Activated CD4-positive, alpha-beta T cell treated with anti-CD3 and anti-CD28 coated beads for 1 hour (primary cell): ENCODE measurements around the gene OPALIN.

ENCODE experiments used
- DNase-seq: peaks from one replicate; pipeline ENCODE4 v3.0.0-alpha.2; 2020

Gene OPALIN, protein sequence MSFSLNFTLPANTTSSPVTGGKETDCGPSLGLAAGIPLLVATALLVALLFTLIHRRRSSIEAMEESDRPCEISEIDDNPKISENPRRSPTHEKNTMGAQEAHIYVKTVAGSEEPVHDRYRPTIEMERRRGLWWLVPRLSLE

DNA sequence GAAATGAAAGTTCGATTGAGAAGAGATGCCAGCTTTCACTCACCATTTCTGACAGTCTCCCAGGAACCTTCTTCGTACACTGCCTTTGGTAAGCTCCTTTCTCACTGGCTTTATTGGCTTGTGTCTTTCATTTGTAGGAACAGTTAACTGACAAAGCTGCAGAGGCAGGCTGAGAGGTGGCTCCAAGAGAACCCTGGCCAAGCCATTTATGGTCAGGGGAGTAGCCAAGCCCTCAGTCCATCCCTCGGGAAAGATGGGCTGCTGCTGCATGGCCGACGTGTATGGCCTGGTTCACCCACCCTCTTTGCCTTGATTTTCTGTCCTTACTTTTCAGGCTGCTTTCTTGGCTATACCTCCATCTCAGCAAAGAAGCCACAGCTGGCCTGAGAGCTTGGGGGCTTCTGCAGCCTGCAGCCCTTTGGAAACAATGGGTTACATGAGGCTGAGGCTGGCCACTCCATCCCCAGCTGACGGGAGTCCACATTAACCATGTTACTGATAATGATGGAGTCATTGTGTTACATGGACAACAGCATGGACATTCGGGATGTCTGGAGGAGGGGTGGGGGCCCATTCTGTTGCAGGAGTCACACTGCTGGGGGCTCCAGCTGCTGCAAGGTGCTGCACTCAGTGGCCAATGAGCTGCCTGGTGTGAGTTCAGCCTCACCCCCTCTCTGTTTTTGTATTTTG, at the start of gene OPALIN:
Gene OPALIN (minus strand): TSS at position 152 of the 690 bp plus-strand sequence. CDS start 106 bp downstream, at position 46.
- no peak for DNase-seq

DNA sequence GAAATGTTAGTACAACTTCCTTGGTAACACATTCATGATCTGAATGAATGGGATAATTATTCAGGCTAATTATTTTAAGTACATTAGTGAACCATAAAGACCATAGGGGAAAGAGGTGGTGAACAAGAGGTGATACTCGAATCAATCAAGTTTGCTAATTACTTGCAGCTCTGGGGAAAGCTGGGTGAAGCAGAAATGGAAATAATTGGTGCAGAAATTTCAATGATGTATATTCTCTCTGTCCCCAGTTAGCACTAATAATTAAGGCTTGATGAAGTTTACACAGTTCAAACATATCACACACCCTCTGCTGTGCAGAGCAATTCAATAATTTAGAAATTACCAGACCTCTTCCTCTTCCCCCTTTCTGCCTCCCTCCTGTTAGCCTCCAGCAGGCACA, 49.4 kb upstream of the OPALIN start:
- DNase-seq, result no peak

DNA sequence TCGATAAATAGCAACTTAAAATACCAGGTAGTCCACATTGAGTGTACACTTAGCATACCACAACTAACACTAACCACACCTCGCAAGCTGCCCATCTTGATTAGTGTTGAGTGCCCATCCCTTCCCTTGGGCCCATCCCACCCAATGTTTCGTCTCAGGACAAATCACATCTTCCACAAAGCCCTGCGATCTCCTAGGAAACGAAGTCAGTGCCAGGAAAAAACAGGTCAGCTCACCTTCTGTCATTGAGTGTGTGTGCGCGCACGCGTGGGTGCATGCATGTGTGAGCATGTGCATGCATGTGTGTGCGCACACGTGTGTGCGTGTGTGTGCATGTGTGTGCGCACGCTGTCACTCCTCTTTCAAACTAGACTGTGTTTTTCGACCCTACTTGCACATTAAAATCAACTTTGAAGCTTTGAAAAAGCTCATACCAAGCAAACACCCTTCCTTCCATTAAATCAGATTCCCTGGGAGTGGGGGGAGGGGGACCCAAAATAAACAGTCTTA, 48.8 kb upstream of the OPALIN start:
- DNase-seq, result no peak

DNA sequence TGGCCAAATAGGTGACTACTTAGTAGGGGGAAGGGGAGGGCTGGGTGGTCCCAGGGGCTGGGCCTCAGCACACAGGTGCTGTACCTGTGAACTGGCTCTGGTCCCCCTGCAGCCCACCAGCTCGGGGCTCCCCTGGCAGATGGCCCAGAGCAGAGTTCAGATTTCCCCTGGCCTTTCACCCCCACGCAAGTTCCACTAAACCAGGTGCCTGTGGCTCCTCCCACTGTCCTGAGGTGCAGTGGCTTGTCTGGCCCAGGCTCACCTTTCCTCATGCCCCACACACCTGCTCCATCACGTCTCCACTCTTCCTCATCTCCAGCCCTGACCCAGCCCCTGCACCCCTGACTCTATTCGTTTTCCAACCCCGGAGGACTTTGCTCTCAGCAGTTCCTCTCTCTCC, 47.3 kb upstream of the OPALIN start:
- DNase-seq, result no peak

DNA sequence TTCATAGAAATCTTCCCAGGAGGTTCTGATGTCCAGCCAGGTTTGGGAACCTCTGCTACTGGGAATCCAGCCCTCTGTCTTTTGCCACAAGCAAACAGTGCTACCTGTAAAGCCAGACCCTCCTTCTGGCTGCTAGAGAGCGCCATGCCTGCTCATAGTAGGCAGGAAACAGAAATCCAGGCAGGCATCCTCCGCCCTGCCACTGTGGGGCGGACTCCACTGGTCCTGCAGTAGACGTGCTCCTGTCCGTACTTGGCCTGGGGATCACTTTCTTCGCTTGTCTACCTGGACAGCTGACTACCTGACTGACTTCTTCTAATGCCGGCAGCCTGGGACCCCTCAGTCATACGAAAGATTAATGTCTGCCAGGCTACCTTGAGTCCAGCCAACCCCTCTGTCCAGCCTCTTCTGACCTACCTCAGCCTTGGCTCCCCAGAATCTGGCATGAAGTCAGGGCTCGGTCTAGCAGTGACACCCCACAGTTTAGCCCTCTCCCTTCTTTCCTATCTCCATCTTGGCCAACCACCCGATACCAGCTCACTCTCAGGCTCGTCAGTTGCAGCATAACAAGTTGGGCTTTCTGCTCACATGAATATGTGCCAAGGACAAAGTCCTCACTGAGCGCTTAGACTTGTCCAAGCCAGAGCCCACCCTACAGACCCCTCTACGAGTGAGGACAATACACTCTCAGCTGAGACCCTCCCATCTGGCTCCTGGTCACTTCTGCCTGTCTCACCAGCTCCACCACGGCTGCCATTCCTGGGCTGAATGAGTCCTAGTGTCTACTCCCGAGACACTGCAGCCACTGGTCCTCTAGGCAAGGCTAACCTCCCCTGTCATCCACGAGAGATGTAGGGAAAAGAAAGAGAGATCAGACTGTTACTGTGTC, 43.9 kb upstream of the OPALIN start:
- DNase-seq, result no peak

DNA sequence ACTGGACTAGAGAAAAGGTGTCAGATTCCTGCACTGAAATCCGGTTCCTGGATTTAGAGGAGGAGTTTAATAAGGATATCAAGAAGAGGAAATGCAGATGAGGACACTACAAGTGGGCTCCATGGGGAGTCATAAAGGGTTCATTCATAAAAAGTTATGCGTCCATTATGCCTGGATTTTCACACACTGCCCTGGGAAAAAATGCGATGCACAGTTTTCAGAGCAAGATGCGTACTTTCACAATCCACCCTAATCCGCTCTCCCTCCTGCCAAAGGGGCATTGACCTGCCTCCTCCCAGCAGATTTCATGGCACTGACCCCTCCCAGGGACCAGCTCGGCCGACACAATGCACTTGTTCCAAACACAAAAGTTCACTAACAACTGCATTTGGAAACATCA, 42.2 kb upstream of the OPALIN start:
- DNase-seq, result no peak

DNA sequence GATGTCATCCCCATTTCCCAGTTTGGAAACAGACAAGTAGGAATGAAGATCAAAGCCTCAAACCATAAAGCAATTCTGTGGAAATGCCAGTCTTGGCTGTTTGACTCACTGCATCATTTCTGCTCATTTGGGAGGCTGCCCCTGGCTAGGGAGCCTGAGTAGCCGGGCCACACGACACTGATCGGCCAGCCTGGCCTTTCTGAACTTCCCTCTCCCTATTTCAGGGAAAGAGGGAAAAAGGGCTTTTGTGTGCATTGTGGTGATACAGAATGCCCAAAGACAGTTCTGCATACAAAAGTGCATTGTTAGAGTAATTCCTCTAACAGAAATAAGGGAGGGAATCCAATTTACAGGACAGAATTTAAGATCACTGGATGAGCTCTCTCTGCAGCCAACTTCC, 41.7 kb upstream of the OPALIN start:
- no peak for DNase-seq

DNA sequence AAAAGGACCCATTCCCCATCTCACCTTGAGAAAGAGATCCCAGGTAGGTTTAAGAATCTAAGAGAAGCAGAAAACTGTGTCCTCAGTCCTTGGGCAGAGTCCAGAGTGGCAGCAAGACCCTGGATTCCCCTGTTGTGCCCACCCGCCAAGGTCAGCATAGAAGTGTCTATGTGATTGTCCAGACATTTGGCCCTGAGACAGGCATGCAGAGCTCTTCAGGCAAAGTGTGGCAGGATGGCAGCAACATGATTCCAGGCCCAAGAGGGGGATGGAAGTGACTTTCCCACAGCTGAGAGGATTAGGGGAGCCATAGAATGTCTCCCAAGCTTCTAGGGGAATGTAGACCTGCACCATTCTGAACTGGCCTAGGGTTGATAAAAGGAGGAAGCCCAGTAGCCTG, 39.1 kb upstream of the OPALIN start:
- no peak for DNase-seq

DNA sequence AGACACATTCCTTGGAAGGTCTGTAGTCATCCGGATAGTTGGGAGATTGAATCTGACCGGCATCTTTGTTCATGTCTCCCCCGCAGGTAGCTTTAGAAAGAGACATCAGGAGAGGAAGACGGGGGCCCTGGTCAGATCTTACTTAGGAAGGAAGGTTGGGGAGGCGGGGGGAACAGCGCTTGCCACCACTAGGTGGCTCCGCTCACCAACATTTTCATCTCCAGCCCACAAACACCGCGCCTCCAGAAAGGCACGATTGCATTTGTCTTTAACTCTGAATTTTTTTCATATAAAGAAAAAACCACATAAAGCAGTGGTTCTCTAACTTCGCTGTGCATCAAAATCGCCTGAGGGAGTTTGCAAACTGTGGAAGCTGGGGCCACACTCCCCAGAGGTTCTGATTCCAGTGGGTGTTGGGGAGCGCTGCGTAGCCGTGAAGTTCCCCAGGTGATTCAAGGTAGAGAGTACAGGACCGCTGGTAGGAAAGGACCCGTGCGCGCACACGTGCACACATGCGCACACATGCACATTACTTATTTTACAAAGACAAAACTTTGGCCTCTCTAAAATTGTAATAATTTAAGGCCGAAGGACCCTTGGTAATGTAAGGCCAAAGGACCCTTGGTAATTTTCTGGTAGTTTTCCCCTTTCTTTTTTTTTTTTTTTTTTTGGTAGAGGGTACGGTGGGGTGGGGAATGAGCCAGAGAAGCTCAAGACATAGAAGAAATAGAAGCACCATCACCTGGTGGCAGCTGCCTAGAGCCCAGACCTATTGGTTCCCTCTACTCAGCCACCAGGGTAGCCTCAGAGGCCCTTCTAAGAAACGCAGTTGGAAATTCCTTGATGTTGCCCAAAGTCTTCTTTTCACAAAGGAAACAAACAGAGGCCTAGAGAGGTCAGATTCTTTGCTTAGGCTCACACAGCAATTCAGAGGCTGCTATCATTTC, 37.4 kb upstream of the OPALIN start:
- DNase-seq, result peak; percentile 34

DNA sequence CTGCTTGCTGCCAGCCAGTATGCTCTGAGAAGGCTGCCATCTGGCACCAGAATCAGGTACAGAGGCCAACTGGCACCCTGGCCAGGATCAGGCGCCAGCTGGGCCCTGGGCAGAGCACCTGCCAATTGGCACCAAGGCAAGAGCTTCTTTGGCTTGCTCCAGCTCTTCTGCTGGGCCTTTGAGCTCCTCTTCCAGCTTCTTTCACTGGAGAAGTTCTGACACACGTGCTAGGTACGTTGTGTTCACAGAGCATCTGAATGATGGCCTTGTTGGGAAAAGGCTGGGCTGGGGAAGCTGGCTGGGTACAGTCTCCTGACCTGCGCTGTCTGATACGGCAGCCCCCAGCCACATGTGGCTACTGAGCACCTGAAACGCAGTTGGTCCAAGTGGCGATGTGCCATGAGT, 31.7 kb upstream of the OPALIN start:
- no peak for DNase-seq

DNA sequence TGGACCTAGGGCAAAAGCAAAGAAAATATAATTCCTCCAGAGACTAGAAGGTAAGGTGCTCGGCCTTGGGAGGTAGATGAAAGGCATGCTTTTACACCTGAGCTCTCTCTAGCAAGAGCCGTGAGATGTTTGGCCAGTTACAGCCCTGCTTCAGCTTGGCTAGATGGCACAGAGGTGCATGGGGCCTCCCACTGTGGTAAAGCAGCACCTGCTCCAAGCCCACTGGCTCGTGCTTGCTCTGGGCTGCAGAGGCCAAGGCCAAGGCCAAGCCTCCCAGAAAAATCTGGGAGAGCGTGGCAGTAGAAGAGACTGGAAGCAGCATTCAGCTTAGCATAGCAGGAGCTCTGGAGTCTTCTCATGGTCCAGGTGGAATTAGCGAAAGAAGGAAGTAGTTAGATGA, 31.0 kb upstream of the OPALIN start:
- DNase-seq, result no peak

DNA sequence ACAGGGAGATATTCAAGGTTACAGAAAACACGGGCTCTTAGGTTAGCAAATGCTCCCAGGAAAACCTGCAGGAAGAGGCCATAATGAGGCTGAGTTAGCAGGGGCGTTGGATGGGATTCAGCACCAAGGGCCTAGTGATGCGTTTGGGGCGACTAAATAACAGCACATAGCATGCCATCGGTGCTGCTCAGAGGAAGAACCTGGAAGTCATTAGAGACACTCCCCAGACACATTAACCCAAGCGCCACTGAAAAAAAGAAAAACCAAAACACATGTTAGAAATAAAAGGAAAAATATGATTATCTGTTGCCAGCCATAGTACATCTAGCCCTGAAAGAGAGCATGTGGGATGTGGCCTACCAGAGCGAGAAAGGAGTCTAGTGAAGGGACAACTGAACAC, 28.8 kb upstream of the OPALIN start:
- no peak for DNase-seq

DNA sequence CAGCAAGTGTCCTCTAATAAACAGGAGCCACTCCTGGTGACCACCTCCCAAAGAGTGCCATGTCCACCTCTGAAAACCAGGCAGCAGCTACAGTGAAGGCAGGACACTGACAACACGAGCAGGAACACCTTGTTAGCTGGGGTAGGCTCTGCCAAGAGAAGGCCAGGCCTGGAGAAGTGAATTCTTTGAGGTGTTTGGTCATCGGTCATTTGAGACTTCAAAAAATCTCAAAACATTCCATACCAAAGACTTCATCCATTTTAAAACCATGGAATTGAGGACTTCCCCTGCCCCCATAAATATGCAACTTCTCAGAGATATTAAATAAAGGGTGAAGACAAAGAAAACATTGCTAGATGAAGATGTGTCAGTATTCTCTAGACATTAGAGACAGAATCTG, 28.4 kb upstream of the OPALIN start:
- no peak for DNase-seq

DNA sequence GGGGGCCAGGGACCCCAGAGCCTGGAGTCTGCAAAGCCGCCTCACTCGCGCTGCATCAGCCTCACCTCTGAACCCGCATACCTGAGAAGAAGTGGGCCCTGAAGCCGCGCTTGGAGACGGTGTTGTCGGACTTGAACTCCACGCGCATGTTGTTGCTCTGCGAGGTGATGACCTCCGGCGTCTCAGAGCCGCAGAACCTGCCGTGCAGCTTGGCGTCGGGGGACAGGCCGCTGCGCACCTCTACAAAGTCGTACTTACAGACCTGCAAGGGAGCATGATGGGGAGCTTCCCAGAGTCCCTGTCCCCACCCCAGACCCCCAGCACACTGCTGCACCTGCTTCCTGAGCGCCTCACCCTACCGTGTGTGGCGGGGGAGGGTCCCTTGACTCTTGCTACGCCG, 25.7 kb upstream of the OPALIN start:
- DNase-seq, result no peak

DNA sequence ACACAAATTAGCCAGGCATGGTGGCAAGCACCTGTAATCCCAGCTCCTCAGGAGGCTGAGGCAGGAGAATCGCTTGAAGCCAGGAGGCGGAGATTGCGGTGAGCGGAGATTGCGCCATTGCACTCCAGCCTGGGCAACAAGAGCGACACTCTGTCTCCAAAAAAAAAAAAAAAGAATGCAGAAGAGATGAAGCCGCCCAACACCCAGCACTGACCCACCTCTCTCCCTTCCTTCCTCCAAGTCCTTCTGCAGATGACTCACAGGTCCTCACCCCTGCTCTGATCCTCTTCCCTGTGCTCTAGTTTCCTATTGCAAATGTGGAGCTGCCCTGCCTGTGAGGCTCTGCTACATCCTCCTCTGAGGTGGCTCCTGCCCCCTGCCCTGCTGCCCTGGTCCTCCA, 22.0 kb upstream of the OPALIN start:
- no peak for DNase-seq

DNA sequence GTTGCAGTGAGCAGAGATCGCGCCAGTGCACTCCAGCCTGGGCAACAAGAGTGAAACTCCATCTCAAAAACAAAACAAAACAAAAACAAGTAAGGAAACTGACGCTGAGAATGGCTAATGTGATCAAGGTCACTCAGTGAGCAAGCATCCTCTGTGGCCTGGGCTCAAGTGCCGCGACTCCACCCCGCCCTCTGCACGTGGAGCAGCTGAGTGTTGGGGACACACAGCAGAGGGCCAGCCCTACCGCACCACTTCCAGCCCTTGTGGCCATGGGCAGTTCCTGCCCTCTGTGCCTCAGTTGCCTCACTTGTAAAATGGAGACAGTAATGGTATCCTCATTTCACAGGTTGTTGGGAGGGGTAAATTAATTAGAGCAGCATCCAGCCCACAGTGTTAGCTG, 21.0 kb upstream of the OPALIN start:
- no peak for DNase-seq

DNA sequence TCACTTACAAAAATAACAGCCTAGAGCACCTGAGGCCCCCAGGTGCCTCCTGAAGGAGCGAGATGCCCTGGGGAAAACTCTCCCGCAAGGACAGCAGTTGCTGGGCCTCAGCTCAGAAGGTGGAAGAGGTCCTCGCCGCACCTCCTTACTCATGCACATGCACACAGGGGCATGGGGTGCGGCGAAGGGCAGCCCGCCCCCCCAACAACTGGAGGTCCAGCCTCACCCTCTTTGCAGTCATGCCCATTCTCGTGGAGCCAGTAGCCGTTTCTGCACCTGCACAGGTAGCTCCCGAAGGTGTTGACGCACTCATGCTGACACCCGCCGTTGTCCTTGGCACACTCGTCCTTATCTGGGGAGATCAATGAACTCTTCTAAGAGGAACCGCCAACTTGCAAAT, 19.9 kb upstream of the OPALIN start:
- DNase-seq, result no peak

DNA sequence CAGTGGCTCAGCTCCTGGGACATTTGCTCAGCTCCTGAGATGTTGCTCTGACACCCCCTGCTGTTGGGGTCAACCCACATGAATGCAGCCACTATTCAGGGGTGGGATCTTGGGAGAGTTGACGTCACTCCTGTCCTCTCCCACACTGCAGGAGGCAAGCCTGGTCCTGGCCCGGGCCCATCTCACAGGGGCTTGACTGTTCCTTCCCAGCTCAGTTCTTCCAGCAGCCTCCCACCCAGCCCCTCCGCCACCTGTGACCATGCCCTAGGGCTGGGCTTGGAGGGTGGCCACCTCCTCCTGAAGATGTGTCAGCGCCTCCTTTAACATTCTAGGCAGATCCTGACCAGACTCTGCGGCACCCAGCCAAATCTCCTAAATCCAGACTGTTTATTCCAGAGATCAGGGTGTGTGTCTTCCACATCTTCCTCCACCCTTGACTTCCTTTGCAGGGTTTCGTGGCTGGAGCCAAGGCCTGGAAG, 19.1 kb upstream of the OPALIN start:
- DNase-seq, result no peak

DNA sequence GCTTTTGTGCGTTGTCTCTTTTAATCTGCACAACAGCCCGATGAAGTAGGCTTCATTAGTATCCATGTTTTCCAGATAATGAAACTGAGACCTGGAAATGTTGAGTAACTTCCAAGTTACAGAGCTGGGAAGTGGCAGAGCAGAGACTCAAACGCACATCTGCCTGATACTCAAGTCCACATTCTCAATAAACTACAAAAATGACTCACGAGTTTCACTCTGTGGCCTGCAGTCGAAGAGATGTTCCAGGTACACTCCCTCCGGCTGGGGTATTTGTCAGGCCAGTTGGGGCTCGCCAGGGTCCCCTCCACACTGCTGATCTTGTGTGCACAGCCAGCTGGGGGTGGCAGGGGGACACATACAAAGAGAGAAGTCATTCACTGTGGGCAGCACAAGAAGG, 17.7 kb upstream of the OPALIN start:
- DNase-seq, result no peak

DNA sequence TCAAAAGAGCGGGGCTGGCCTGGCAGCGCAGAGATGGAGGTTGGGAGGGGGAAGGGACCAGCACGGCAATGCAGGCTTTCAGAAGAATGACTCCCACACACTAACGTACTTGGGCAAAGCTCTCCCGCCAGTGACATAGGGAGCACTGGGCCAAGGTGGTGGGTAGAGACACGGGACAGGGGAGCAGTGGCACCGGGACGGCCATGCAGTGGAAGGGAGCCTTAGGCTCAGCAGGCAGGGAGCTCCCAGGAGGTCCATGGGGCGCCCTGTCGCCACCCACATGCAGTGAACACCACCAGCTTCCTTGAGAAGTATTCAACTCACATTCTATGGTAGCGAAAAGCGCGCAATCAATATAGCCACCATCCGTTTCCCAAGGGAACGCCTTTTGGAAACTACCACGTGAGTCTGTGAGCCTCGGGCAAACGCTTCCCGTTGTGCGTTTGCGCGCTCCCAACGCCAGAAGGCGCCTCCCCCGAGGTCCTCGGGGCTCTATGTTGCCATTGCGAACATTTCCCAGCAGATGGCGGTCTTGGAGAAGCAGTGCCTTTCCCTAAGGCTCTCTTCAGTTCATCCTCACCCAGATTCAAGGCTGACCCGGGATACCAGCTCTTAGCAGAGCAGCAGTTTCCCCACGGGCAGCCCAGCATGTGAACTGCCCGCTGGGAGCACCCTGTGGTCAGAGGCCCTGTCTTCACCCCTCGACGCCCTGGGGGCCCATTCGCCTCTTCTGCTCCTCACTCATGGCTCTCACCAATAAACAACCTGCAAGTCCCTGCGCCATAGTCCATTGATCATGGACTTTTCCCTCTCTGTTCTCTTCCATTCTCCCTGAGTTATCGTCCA, 16.4 kb upstream of the OPALIN start:
- peak; percentile 40 for DNase-seq

DNA sequence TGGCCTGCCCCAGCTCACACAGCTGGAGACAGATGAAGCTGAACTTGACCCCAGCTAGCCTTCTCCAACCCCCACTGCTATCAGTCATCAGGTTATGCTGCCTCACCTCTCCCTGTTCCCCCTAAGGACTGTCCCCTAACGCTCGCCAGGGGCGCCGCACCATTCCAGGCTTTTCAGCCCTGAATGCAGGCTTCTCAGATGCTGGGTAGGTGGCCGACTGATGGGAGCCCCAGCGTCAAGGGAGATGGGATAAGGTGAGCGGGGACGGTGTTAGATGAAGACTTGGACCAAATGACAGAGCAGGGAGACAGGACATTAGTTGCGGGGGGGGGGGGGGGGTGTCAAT, 15.8 kb upstream of the OPALIN start:
- DNase-seq, result no peak

DNA sequence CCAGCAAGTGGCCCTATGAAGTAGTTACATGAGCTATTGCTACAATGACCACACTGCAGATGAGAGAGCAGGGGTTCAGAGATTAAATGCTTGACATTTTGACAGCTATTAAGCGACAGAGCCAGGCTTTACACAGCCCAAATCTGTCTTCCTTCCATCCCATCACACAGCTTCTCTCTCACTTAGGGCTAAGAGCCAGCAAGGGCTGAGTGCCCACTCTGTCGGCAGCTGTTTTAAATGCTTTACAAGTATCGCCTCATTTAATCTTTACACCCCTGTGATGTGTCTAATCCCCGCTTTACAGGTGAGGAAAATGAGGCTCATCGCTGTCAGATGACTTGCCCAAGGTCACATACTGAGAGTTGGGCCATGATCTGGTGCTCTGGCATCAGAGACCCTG, 15.2 kb upstream of the OPALIN start:
- DNase-seq, result no peak
